OCI-LY7 (cell line): ENCODE measurements around the gene MUC22. TPM values are rescaled to one million over a fixed set of nuclear protein-coding genes. Genes with fewer than 3 reads are reported as not detected.

ENCODE experiments used
- BruUV-seq: library from RNA; stranded (reverse); fragments of 400-500 nt; replicated peaks from 2 replicates; lab custom pipeline; 2021; lab: Mats Ljungman, UMichigan
- CTCF ChIA-PET: fragments of 300-600 bp; sonication (Branson Sonifier 250); formaldehyde crosslinking; loops from one replicate; lab custom pipeline; 2022; ENCODE audit warnings: antibody characterized with exemption; ENCODE audit not compliant: unreplicated experiment; lab: Charles Lee
- POLR2A ChIA-PET: fragments of 300-600 bp; sonication (Branson Sonifier 250); formaldehyde crosslinking; loops from one replicate; lab custom pipeline; 2022; ENCODE audit warnings: antibody characterized with exemption; lab: Charles Lee
- DNase-seq: peaks from one replicate; pipeline ENCODE4 v3.0.0-alpha.2; 2015; ENCODE audit warnings: low spot score
- H2AFZ ChIP-seq: fragments of 200-600 bp; sonication (generic), shearing (Covaris generic); 2 replicates; pipeline ENCODE4 v1.6.1; 2014; ENCODE audit warnings: mild to moderate bottlenecking, antibody characterized with exemption, low read length, moderate library complexity
- H3K27ac ChIP-seq: fragments of 200-600 bp; sonication (generic); 2 replicates; pipeline ENCODE4 v1.5.1; 2014; ENCODE audit warnings: mixed run types, low read depth, mild to moderate bottlenecking, moderate library complexity, low read length, inconsistent platforms; ENCODE audit not compliant: poor library complexity, severe bottlenecking
- H3K36me3 ChIP-seq: fragments of 200-600 bp; sonication (generic); 2 replicates; pipeline ENCODE4 v1.6.1; 2014; ENCODE audit warnings: mild to moderate bottlenecking, antibody characterized with exemption, low read length, moderate library complexity, mixed read lengths; ENCODE audit not compliant: insufficient read depth
- H3K4me1 ChIP-seq: fragments of 200-600 bp; sonication (generic); 2 replicates; pipeline ENCODE4 v1.5.1; 2014; ENCODE audit warnings: mild to moderate bottlenecking, low read length; ENCODE audit not compliant: insufficient read depth, poor library complexity, severe bottlenecking
- H3K4me2 ChIP-seq: fragments of 200-600 bp; sonication (generic); 2 replicates; pipeline ENCODE4 v1.6.1; 2014; ENCODE audit warnings: mild to moderate bottlenecking, low read length
- H3K4me3 ChIP-seq: fragments of 200-600 bp; sonication (generic); 2 replicates; pipeline ENCODE4 v1.5.1; 2014; ENCODE audit warnings: mild to moderate bottlenecking, low read depth, low read length; ENCODE audit not compliant: poor library complexity, severe bottlenecking
- H3K79me2 ChIP-seq: fragments of 200-600 bp; sonication (generic); 2 replicates; pipeline ENCODE4 v1.6.1; 2016; ENCODE audit warnings: low read depth, mild to moderate bottlenecking, low read length, moderate library complexity, mixed read lengths; ENCODE audit not compliant: insufficient read depth
- H3K9me2 ChIP-seq: fragments of 200-600 bp; sonication (generic); 2 replicates; pipeline ENCODE4 v1.6.1; 2016; ENCODE audit warnings: mild to moderate bottlenecking, low read length, mixed read lengths; ENCODE audit not compliant: insufficient read depth
- H3K9me3 ChIP-seq: fragments of 200-600 bp; sonication (generic); 2 replicates; pipeline ENCODE4 v1.6.1; 2014; ENCODE audit warnings: mild to moderate bottlenecking, mixed run types, low read length, mixed read lengths
- H4K20me1 ChIP-seq: fragments of 200-600 bp; sonication (generic); 2 replicates; pipeline ENCODE4 v1.6.1; 2014; ENCODE audit warnings: mild to moderate bottlenecking, antibody characterized with exemption, low read length, moderate library complexity, mixed read lengths; ENCODE audit not compliant: insufficient read depth
- CTCF ChIP-seq: fragments of 200-600 bp; sonication (generic); conservative IDR thresholded peaks from 2 replicates; pipeline ENCODE4 v1.5.1; 2014; ENCODE audit warnings: mild to moderate bottlenecking, antibody characterized with exemption, low read length, moderate library complexity, mixed read lengths
- EZH2phosphoT487 ChIP-seq: fragments of 200-600 bp; sonication (generic); IDR thresholded peaks from 2 replicates; pipeline ENCODE4 v1.6.1; 2018; ENCODE audit warnings: low read depth, borderline replicate concordance, mild to moderate bottlenecking, mixed run types, antibody characterized with exemption, low read length, moderate library complexity, mixed read lengths
- intact Hi-C: fragments of 100-400 bp; cut with micrococcal nuclease; formaldehyde crosslinking; loops from one replicate; pipeline ENCODE4 v1.10.0; 2022; ENCODE audit not compliant: unreplicated experiment
- total RNA-seq, 2 experiments: library from RNA; depleted of rRNA in 1 of 2; stranded (reverse); fragments of >200 nt in 1 of 2; shearing (Covaris generic) in 1 of 2; gene quantifications; 2 replicates each; pipeline ENCODE4 v1.2.3, GENCODE V29; 2014 to 2022

MUC22 gene
- total RNA-seq, 2 experiments from 2014 or later = not detected

GRCh38 chr6:31055441-31055840, 45.2 kb downstream of the MUC22 start:
- Histone ChIP-seq H3K36me3 (no peaks in the 10 kb centered on the region), H3K4me1 (no peaks in the 10 kb centered on the region), H2AFZ (no peak overlapping the region), H3K27ac (no peak overlapping the region), H3K4me3 (no peak overlapping the region), H3K79me2 (no peaks in the 10 kb centered on the region), H4K20me1 (no peaks in the 10 kb centered on the region), H3K4me2 (no peak overlapping the region), H3K9me3 (no peaks in the 10 kb centered on the region), H3K9me2 (no peaks in the 10 kb centered on the region)
- no TSS peak for BruUV-seq
- no peak for DNase-seq
- intact Hi-C loops = no loop called here
- ChIA-PET CTCF (no interaction called here), POLR2A (no interaction called here)
- TF ChIP-seq EZH2phosphoT487 (no peak), CTCF (no peak)

- POLR2A ChIA-PET = no interaction called here
- no peaks in the 10 kb centered on the region for H4K20me1 ChIP-seq
- no peaks in the 10 kb centered on the region for H3K36me3 ChIP-seq
- H3K79me2 ChIP-seq = no peaks in the 10 kb centered on the region
- no peak for DNase-seq
- H2AFZ ChIP-seq = no peak overlapping the region
- no peak overlapping the region for H3K27ac ChIP-seq
- no peaks in the 10 kb centered on the region for H3K4me1 ChIP-seq
- no peaks in the 10 kb centered on the region for H3K9me3 ChIP-seq
- CTCF ChIA-PET = no interaction called here
- TF ChIP-seq CTCF = no peak
- no peak for TF ChIP-seq EZH2phosphoT487
- no peak overlapping the region for H3K4me3 ChIP-seq
- H3K9me2 ChIP-seq = no peaks in the 10 kb centered on the region
- no TSS peak for BruUV-seq
- H3K4me2 ChIP-seq = no peak overlapping the region
- intact Hi-C loops = no loop called here
Measured at GRCh38 chr6:31057426-31058003, 47.2 kb downstream of the MUC22 start.

GRCh38 chr6:31058128-31058894, 48.0 kb downstream of the MUC22 start:
- POLR2A ChIA-PET = no interaction called here
- intact Hi-C loops = no loop called here

More at GRCh38 chr6:31058128-31058894, 48.0 kb downstream of the MUC22 start:
- DNase-seq = peak; percentile 12
- CTCF ChIA-PET = no interaction called here
- Histone ChIP-seq H3K9me2 (no peaks in the 10 kb centered on the region), H3K4me2 (no peak overlapping the region), H2AFZ (no peak overlapping the region), H3K79me2 (no peaks in the 10 kb centered on the region), H4K20me1 (no peaks in the 10 kb centered on the region), H3K27ac (no peak overlapping the region), H3K36me3 (no peaks in the 10 kb centered on the region), H3K4me1 (no peaks in the 10 kb centered on the region), H3K9me3 (no peaks in the 10 kb centered on the region), H3K4me3 (no peak overlapping the region)
- TF ChIP-seq EZH2phosphoT487 (no peak), CTCF (peak; percentile 67)
- no TSS peak for BruUV-seq
